ENCODE results near the gene EPHB3. TPM values are rescaled to one million over a fixed set of nuclear protein-coding genes. Genes with fewer than 3 reads are reported as not detected.

The EPHB3 gene
- total and polyA plus RNA-seq, 10 of the 15 experiments (the other 5 are each of a cell fraction or from before 2014, with no cell fraction given): 0.09 TPM; not detected in 9

DNA sequence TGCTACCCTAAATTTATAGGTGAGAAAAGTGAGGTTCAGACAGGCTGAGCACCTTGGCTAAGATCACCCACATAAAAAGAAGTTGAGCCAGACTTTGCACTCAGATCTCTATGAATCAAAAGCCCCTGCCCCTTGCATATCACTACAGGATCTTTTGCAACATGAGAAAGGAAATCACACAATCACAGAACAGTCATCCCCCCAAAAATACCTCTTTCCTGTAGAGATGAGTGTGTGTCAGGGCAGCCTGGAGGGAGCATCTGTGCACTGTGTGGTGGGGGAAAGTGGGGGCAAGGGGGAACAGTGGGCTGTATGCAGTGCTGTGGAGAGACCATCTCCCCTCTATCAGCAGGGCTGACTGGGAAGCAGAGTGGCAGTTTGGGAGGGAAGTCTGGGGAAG, 46.6 kb downstream of the EPHB3 start:
- no peaks in the 10 kb centered on the region for H3K79me2 ChIP-seq (ENCODE audit: control insufficient read depth, insufficient read depth, low read length)
- ChIA-PET RAD21 (ENCODE audit: unreplicated experiment) (no interaction called here), POLR2A (no interaction called here), SMC1A (ENCODE audit: uncharacterized antibody, unreplicated experiment) (interaction anchor here (0.6 kb wide), 1 partner anchor 33 kb away, joined by 3 read pairs; no protein-coding TSS in a partner anchor), CTCF (no interaction called here)
- ATAC-seq (no peak), FAIRE-seq (no peak), DNase-seq (ENCODE audit: low read depth, low spot score) (no peak)
- H2AFZ ChIP-seq (ENCODE audit: control insufficient read depth, low read depth, low read length): no peak overlapping the region
- BruUV-seq (replicated peaks): no TSS peak
- no peaks in the 10 kb centered on the region for H3K4me1 ChIP-seq (ENCODE audit: control insufficient read depth, insufficient read depth, low read length)
- no peak overlapping the region for H3K27ac ChIP-seq (ENCODE audit: control insufficient read depth, insufficient read depth)
- no peak overlapping the region for H3K9ac ChIP-seq (ENCODE audit: control insufficient read depth, insufficient read depth, low read length)
- H3K36me3 ChIP-seq (ENCODE audit: control insufficient read depth in 2 of 2, insufficient read depth in 2 of 2, low read length in 1 of 2): no peaks in the 10 kb centered on the region
- H3K27me3 ChIP-seq (replicated peaks in 1 of 2; ENCODE audit: control insufficient read depth in 2 of 2, insufficient read depth in 2 of 2, low read length in 1 of 2): peaks cover 0 to 12% of the 10 kb centered on the region in 2 experiments; a peak in 2 of 4 replicates
- intact Hi-C loops (cut with micrococcal nuclease; ENCODE audit: unreplicated experiment) (no loop called here), in situ Hi-C loops (cut with MboI) (no loop called here)
- no peak overlapping the region for H3K4me2 ChIP-seq (ENCODE audit: control insufficient read depth, insufficient read depth)
- H4K20me1 ChIP-seq (ENCODE audit: control insufficient read depth, insufficient read depth): no peaks in the 10 kb centered on the region
- no peaks in the 10 kb centered on the region for H3K9me3 ChIP-seq (replicated peaks; ENCODE audit: control insufficient read depth, insufficient read depth, low read length)
- no peak overlapping the region for H3K4me3 ChIP-seq
- TF ChIP-seq, protein P1, sequence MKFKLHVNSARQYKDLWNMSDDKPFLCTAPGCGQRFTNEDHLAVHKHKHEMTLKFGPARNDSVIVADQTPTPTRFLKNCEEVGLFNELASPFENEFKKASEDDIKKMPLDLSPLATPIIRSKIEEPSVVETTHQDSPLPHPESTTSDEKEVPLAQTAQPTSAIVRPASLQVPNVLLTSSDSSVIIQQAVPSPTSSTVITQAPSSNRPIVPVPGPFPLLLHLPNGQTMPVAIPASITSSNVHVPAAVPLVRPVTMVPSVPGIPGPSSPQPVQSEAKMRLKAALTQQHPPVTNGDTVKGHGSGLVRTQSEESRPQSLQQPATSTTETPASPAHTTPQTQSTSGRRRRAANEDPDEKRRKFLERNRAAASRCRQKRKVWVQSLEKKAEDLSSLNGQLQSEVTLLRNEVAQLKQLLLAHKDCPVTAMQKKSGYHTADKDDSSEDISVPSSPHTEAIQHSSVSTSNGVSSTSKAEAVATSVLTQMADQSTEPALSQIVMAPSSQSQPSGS (IDR thresholded peaks at IDR 0.05; ENCODE audit: low read length): no peak
- TF ChIP-seq PML (IDR thresholded peaks at IDR 0.05; ENCODE audit: low read length) (no peak), RELA (IDR thresholded peaks at IDR 0.05; ENCODE audit: borderline replicate concordance, partially characterized antibody) (no peak), ZZZ3 (IDR thresholded peaks at IDR 0.05; ENCODE audit: control insufficient read depth, insufficient read length, low read depth) (no peak), FOS (IDR thresholded peaks at IDR 0.05; ENCODE audit: borderline replicate concordance, extremely low read depth, insufficient read length) (no peak)
- TF ChIP-seq, protein P2, sequence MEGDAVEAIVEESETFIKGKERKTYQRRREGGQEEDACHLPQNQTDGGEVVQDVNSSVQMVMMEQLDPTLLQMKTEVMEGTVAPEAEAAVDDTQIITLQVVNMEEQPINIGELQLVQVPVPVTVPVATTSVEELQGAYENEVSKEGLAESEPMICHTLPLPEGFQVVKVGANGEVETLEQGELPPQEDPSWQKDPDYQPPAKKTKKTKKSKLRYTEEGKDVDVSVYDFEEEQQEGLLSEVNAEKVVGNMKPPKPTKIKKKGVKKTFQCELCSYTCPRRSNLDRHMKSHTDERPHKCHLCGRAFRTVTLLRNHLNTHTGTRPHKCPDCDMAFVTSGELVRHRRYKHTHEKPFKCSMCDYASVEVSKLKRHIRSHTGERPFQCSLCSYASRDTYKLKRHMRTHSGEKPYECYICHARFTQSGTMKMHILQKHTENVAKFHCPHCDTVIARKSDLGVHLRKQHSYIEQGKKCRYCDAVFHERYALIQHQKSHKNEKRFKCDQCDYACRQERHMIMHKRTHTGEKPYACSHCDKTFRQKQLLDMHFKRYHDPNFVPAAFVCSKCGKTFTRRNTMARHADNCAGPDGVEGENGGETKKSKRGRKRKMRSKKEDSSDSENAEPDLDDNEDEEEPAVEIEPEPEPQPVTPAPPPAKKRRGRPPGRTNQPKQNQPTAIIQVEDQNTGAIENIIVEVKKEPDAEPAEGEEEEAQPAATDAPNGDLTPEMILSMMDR (IDR thresholded peaks at IDR 0.05 in 2 of 3, conservative IDR thresholded peaks at IDR 0.05 in 1 of 3; ENCODE audit: control insufficient read depth in 2 of 3, extremely low read depth in 1 of 3, insufficient read depth in 1 of 3, low read depth in 3 of 3, low read length in 3 of 3): no peak
- TF ChIP-seq, protein P3, sequence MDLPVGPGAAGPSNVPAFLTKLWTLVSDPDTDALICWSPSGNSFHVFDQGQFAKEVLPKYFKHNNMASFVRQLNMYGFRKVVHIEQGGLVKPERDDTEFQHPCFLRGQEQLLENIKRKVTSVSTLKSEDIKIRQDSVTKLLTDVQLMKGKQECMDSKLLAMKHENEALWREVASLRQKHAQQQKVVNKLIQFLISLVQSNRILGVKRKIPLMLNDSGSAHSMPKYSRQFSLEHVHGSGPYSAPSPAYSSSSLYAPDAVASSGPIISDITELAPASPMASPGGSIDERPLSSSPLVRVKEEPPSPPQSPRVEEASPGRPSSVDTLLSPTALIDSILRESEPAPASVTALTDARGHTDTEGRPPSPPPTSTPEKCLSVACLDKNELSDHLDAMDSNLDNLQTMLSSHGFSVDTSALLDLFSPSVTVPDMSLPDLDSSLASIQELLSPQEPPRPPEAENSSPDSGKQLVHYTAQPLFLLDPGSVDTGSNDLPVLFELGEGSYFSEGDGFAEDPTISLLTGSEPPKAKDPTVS (IDR thresholded peaks at IDR 0.05; ENCODE audit: low read depth, low read length): no peak
- TF ChIP-seq, protein P4, sequence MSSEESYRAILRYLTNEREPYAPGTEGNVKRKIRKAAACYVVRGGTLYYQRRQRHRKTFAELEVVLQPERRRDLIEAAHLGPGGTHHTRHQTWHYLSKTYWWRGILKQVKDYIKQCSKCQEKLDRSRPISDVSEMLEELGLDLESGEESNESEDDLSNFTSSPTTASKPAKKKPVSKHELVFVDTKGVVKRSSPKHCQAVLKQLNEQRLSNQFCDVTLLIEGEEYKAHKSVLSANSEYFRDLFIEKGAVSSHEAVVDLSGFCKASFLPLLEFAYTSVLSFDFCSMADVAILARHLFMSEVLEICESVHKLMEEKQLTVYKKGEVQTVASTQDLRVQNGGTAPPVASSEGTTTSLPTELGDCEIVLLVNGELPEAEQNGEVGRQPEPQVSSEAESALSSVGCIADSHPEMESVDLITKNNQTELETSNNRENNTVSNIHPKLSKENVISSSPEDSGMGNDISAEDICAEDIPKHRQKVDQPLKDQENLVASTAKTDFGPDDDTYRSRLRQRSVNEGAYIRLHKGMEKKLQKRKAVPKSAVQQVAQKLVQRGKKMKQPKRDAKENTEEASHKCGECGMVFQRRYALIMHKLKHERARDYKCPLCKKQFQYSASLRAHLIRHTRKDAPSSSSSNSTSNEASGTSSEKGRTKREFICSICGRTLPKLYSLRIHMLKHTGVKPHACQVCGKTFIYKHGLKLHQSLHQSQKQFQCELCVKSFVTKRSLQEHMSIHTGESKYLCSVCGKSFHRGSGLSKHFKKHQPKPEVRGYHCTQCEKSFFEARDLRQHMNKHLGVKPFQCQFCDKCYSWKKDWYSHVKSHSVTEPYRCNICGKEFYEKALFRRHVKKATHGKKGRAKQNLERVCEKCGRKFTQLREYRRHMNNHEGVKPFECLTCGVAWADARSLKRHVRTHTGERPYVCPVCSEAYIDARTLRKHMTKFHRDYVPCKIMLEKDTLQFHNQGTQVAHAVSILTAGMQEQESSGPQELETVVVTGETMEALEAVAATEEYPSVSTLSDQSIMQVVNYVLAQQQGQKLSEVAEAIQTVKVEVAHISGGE (CRISPR knock-in tag; IDR thresholded peaks at IDR 0.05): no peak
- TF ChIP-seq, protein P5, sequence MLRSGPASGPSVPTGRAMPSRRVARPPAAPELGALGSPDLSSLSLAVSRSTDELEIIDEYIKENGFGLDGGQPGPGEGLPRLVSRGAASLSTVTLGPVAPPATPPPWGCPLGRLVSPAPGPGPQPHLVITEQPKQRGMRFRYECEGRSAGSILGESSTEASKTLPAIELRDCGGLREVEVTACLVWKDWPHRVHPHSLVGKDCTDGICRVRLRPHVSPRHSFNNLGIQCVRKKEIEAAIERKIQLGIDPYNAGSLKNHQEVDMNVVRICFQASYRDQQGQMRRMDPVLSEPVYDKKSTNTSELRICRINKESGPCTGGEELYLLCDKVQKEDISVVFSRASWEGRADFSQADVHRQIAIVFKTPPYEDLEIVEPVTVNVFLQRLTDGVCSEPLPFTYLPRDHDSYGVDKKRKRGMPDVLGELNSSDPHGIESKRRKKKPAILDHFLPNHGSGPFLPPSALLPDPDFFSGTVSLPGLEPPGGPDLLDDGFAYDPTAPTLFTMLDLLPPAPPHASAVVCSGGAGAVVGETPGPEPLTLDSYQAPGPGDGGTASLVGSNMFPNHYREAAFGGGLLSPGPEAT (IDR thresholded peaks at IDR 0.05; ENCODE audit: low read depth): no peak
- TF ChIP-seq, protein P6, sequence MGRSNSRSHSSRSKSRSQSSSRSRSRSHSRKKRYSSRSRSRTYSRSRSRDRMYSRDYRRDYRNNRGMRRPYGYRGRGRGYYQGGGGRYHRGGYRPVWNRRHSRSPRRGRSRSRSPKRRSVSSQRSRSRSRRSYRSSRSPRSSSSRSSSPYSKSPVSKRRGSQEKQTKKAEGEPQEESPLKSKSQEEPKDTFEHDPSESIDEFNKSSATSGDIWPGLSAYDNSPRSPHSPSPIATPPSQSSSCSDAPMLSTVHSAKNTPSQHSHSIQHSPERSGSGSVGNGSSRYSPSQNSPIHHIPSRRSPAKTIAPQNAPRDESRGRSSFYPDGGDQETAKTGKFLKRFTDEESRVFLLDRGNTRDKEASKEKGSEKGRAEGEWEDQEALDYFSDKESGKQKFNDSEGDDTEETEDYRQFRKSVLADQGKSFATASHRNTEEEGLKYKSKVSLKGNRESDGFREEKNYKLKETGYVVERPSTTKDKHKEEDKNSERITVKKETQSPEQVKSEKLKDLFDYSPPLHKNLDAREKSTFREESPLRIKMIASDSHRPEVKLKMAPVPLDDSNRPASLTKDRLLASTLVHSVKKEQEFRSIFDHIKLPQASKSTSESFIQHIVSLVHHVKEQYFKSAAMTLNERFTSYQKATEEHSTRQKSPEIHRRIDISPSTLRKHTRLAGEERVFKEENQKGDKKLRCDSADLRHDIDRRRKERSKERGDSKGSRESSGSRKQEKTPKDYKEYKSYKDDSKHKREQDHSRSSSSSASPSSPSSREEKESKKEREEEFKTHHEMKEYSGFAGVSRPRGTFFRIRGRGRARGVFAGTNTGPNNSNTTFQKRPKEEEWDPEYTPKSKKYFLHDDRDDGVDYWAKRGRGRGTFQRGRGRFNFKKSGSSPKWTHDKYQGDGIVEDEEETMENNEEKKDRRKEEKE (IDR thresholded peaks at IDR 0.05): no peak

Data from GM12878 (cell line).